Measurements from ENCODE around the gene MYRF.

DNA sequence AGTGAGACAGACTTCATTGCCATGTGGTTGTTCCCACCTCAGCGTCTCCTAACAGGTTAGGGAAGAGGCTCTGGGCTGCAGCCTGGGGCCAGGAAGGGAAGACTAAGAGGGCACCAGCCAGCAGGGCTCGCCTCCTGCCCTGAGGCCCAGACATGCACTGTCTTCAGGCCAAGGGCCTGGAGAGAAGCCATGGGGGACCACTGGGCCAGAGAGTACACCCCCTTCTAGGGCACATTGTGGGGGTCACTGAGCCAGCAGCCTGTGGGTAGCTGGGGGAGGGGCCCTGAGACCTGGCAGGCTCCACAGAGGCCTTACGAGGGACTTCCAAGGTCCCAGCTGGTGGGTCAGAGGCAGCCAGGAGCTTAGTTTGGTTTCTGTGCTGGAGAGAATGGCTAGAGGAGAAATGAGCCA is 25.0 kb upstream of the MYRF start:
- TF ChIP-seq POLR2A (IDR thresholded peaks at IDR 0.05; ENCODE audit: low read depth, low read length) (no peak), POLR2AphosphoS5 (IDR thresholded peaks at IDR 0.05; ENCODE audit: low read depth, low read length) (no peak)
